Measurements from ENCODE around the gene AQP2. TPM values are rescaled to one million over a fixed set of nuclear protein-coding genes. Genes with fewer than 3 reads are reported as not detected.

Gene AQP2, protein sequence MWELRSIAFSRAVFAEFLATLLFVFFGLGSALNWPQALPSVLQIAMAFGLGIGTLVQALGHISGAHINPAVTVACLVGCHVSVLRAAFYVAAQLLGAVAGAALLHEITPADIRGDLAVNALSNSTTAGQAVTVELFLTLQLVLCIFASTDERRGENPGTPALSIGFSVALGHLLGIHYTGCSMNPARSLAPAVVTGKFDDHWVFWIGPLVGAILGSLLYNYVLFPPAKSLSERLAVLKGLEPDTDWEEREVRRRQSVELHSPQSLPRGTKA
- total RNA-seq: not detected in 2 replicates

DNA sequence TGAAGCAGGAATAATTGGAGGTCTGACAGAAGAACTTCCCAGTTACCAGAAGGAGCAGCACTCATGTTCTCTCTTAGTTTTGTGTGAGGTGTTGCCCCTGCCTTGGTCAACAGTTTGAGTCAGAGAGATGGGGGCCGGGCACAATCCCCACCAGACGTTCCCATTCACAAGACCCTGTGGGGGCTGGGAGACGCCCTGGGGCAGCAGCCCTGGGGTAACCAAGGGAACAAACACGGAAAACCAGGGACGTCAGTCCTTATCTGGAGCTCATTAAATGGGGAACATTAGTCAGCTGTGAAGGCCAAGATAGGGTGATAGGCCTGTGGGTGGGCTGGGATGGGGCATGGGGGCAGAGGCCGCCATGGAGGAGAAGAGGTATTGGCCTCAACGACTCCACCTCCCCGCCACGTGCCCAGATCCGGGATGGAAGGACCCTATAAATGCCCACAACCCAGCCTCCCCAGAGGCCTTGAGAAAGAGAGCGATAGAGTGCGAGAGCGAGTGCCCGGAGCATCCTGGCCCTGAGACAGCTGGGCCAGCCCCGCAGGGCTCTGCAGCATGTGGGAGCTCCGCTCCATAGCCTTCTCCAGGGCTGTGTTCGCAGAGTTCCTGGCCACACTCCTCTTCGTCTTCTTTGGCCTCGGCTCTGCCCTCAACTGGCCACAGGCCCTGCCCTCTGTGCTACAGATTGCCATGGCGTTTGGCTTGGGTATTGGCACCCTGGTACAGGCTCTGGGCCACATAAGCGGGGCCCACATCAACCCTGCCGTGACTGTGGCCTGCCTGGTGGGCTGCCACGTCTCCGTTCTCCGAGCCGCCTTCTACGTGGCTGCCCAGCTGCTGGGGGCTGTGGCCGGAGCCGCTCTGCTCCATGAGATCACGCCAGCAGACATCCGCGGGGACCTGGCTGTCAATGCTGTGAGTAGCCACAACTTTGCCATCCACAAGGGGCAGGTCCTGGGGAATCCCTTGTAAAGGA, at the start of gene AQP2:
TSS of gene AQP2 (plus strand) at position 465 of the 979 bp plus-strand sequence. CDS start at position 559, 94 bp downstream.

GRCh38 chr12:49903700-49904423, 46.7 kb upstream of the AQP2 start, which contains the start of gene FAIM2:
FAIM2 (minus strand) TSS chr12:49903900; CDS start chr12:49903792, 108 bp downstream.

GRCh38 chr12:49961111-49961922, 10.8 kb downstream of the AQP2 start, which contains the start of gene AQP5:
AQP5 (plus strand) TSS chr12:49961872; CDS start chr12:49962018, 146 bp downstream.

GRCh38 chr12:49972641-49973360, 22.3 kb downstream of the AQP2 start, which contains the start of gene AQP6:
AQP6 (plus strand) TSS chr12:49972947; CDS start chr12:49973174, 227 bp downstream.

Other genes with a start within 250 kb of the AQP2 start
- 3.4 and 4.3 TPM in 2 replicates for gene FMNL3, start 243.3 kb upstream of the AQP2 start, total RNA-seq
- 695 and 716 TPM in 2 replicates for gene TMBIM6, start 209.2 kb upstream of the AQP2 start, total RNA-seq
- gene NCKAP5L, start 122.3 kb upstream of the AQP2 start, total RNA-seq: 4.4 and 11.6 TPM in 2 replicates
- 4.9 and 11.6 TPM in 2 replicates for gene BCDIN3D, start 107.6 kb upstream of the AQP2 start, total RNA-seq
- gene FAIM2, start 46.8 kb upstream of the AQP2 start, total RNA-seq: under 0.01 TPM in 1 of 2 replicates, not detected in the other
- 0.34 and 0.43 TPM in 2 replicates for gene AQP5, start 11.1 kb downstream of the AQP2 start, total RNA-seq
- not detected in 2 replicates for gene AQP6, start 22.2 kb downstream of the AQP2 start, total RNA-seq
- gene RACGAP1, start 74.8 kb downstream of the AQP2 start, total RNA-seq: 11.6 and 12.7 TPM in 2 replicates
- gene ASIC1, start 106.9 kb downstream of the AQP2 start, total RNA-seq: 1.0 and 2.1 TPM in 2 replicates
- 42.0 and 61.5 TPM in 2 replicates for gene SMARCD1, start 134.6 kb downstream of the AQP2 start, total RNA-seq
- under 0.01 and 0.07 TPM in 2 replicates for gene GPD1, start 153.3 kb downstream of the AQP2 start, total RNA-seq
- gene COX14, start 161.5 kb downstream of the AQP2 start, total RNA-seq: 21.2 and 40.7 TPM in 2 replicates
- gene CERS5, start 216.6 kb downstream of the AQP2 start, total RNA-seq: 24.3 and 45.5 TPM in 2 replicates